Measurements from ENCODE around the gene FIGNL1. TPM values are rescaled to one million over a fixed set of nuclear protein-coding genes. Genes with fewer than 3 reads are reported as not detected.

Gene FIGNL1
- total and polyA plus RNA-seq, 8 donors: 1.3 to 4.1 (median 2.7) TPM

- Histone ChIP-seq H3K9me3 (no peaks in the 10 kb centered on the region), H3K27me3 (no peaks in the 10 kb centered on the region), H3K27ac (no peak overlapping the region), H3K4me1 (no peaks in the 10 kb centered on the region), H3K36me3 (no peaks in the 10 kb centered on the region), H3K4me3 (no peak overlapping the region)
- intact Hi-C loops (cut with DNase I): no loop called here
- FAIRE-seq (no peak), ATAC-seq (no peak), DNase-seq (no peak)
- 60 to 70% methylated on average over 4 of the region's 4 CpGs for WGBS, 2 donors
- TF ChIP-seq CTCF (IDR thresholded peaks at IDR 0.05): no peak
Measured at GRCh38 chr7:50431722-50432305, 18.3 kb downstream of the FIGNL1 start.

- Histone ChIP-seq H3K9me3 (no peaks in the 10 kb centered on the region), H3K27ac (no peak overlapping the region), H3K4me3 (no peak overlapping the region), H3K27me3 (no peaks in the 10 kb centered on the region), H3K36me3 (no peaks in the 10 kb centered on the region), H3K4me1 (no peaks in the 10 kb centered on the region)
- intact Hi-C loops (cut with DNase I): no loop called here
- 72 to 73% methylated on average over 2 of the region's 2 CpGs for WGBS, 2 donors
- DNase-seq (no peak), ATAC-seq (no peak), FAIRE-seq (no peak)
- no peak for TF ChIP-seq CTCF (IDR thresholded peaks at IDR 0.05)
Measured at GRCh38 chr7:50431316-50431715, 18.8 kb downstream of the FIGNL1 start.

- no peak for FAIRE-seq
- 61 to 80% methylated on average over 3 of the region's 3 CpGs for WGBS, 2 donors
- H3K4me3 ChIP-seq: no peak overlapping the region
- no peaks in the 10 kb centered on the region for H3K27me3 ChIP-seq
- intact Hi-C loops (cut with DNase I): no loop called here
- no peak for TF ChIP-seq CTCF (IDR thresholded peaks at IDR 0.05)
- no peak for ATAC-seq
- no peaks in the 10 kb centered on the region for H3K9me3 ChIP-seq
- H3K4me1 ChIP-seq: no peaks in the 10 kb centered on the region
- H3K27ac ChIP-seq: no peak overlapping the region
- H3K36me3 ChIP-seq: no peaks in the 10 kb centered on the region
- no peak for DNase-seq
Measured at GRCh38 chr7:50428911-50429310, 21.2 kb downstream of the FIGNL1 start.

- 75 to 85% methylated on average over 2 of the region's 2 CpGs for WGBS, 2 donors
- H3K27me3 ChIP-seq: no peaks in the 10 kb centered on the region
- intact Hi-C loops (cut with DNase I): no loop called here
Measured at GRCh38 chr7:50427518-50427917, 22.6 kb downstream of the FIGNL1 start.

More at GRCh38 chr7:50427518-50427917, 22.6 kb downstream of the FIGNL1 start:
- no peak for TF ChIP-seq CTCF (IDR thresholded peaks at IDR 0.05)
- Histone ChIP-seq H3K36me3 (no peaks in the 10 kb centered on the region), H3K27ac (no peak overlapping the region), H3K9me3 (no peaks in the 10 kb centered on the region), H3K4me1 (no peaks in the 10 kb centered on the region), H3K4me3 (no peak overlapping the region)
- ATAC-seq (no peak), FAIRE-seq (no peak), DNase-seq (no peak)
